Loucy (cell line): Measurements from ENCODE around the gene IGLL1.

ENCODE experiments used
- H2AFZ ChIP-seq: fragments of 200-600 bp; sonication (generic); 2 replicates; pipeline ENCODE4 v1.6.0; 2016; ENCODE audit warnings: antibody characterized with exemption, mild to moderate bottlenecking, low read length, moderate library complexity
- H3F3A ChIP-seq: fragments of 200-600 bp; 2 replicates; pipeline ENCODE4 v1.6.0; 2016; ENCODE audit warnings: antibody characterized with exemption, low read depth, mild to moderate bottlenecking
- H3K27me3 ChIP-seq: fragments of 200-600 bp; sonication (generic); 2 replicates; pipeline ENCODE4 v1.6.1; 2014; ENCODE audit warnings: low read length, mild to moderate bottlenecking; ENCODE audit not compliant: insufficient read depth, poor library complexity, severe bottlenecking
- H3K36me3 ChIP-seq: fragments of 200-600 bp; sonication (generic); 2 replicates; pipeline ENCODE4 v1.6.1; 2016; ENCODE audit warnings: low read length; ENCODE audit not compliant: insufficient read depth
- H3K4me1 ChIP-seq: fragments of 200-600 bp; sonication (generic); 2 replicates; pipeline ENCODE4 v1.5.1; 2014; ENCODE audit warnings: low read length, mild to moderate bottlenecking; ENCODE audit not compliant: insufficient read depth, poor library complexity, severe bottlenecking
- H3K4me2 ChIP-seq: fragments of 200-600 bp; sonication (generic); 2 replicates; pipeline ENCODE4 v1.6.0; 2014; ENCODE audit warnings: antibody characterized with exemption, low read length, low read depth, mild to moderate bottlenecking; ENCODE audit not compliant: poor library complexity, severe bottlenecking
- H3K4me3 ChIP-seq: fragments of 200-600 bp; sonication (generic); 2 replicates; pipeline ENCODE4 v1.5.1; 2014; ENCODE audit warnings: low read length, mild to moderate bottlenecking, mixed read lengths; ENCODE audit not compliant: poor library complexity, severe bottlenecking
- H3K79me2 ChIP-seq: fragments of 200-600 bp; sonication (generic); 2 replicates; pipeline ENCODE4 v1.6.1; 2014; ENCODE audit warnings: low read length; ENCODE audit not compliant: insufficient read depth
- H3K9ac ChIP-seq: fragments of 200-600 bp; sonication (generic); 2 replicates; pipeline ENCODE4 v1.6.0; 2014; ENCODE audit warnings: mild to moderate bottlenecking, low read depth, low read length, moderate library complexity; ENCODE audit not compliant: poor library complexity, severe bottlenecking
- H3K9me2 ChIP-seq: fragments of 200-600 bp; sonication (generic); replicated peaks from 2 replicates; pipeline ENCODE4 v1.6.1; 2016; ENCODE audit warnings: low read depth, low read length, mixed read lengths
- H3K9me3 ChIP-seq: fragments of 200-600 bp; sonication (generic); 2 replicates; pipeline ENCODE4 v1.6.1; 2014; ENCODE audit warnings: mild to moderate bottlenecking, antibody characterized with exemption, low read length, low read depth; ENCODE audit not compliant: insufficient read depth
- H4K20me1 ChIP-seq: fragments of 200-600 bp; sonication (generic); 2 replicates; pipeline ENCODE4 v1.6.0; 2014; ENCODE audit warnings: antibody characterized with exemption, low read length, mild to moderate bottlenecking; ENCODE audit not compliant: insufficient read depth, poor library complexity, severe bottlenecking
- EZH2phosphoT487 ChIP-seq: fragments of 200-600 bp; IDR thresholded peaks from 2 replicates; pipeline ENCODE4 v1.6.1; 2018; ENCODE audit warnings: antibody characterized with exemption, mild to moderate bottlenecking, moderate library complexity, borderline replicate concordance
- TF ChIP-seq, protein P1 (sequence below): fragments of 200-600 bp; sonication (generic); conservative IDR thresholded peaks from 2 replicates; pipeline ENCODE4 v1.5.1; 2014; ENCODE audit warnings: mild to moderate bottlenecking, antibody characterized with exemption, low read length

The IGLL1 gene

DNA sequence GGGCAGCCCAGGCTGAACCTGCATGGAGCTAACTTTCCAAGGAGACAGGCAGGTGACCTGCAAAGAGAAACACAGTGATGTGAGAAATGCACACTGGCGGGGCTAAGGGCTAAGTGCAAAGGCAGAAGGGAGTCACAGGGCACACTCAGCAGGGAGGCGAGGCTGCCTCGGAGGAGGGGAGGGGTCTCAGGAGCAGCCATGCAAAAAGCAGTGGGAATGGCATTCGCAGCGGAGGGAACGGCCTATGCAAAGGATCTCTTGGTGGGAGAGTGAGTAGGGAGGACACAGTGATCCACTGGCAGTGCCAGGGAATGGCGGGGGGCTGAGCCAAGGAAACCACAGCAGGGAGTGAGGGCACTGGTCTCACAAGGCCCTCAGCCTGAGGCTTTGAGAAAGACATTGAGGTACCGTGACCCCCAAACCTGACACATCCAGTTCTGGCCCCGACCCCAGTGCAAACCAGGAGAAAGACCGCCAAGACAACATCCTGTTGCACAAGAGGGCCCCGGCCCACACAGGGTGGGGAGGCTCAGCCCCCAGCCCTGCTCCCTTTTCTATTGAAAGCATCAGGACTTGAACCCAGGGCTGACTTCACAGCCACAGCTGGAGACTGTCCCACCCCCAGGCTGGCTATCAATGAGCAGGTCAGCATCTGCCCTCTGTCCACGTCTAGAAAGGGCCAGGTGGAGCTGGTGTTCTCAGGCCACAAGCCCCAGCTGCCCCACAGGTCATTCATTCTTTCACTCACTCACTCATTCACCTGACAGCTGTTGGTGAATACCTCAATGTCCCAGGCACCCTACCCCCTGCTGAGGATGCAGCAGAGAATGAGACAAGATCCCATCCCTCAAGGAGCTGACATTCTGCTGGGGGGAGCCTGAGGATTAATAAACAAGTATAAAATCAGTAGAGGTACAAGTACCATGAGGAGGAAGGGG, 50.7 kb downstream of the IGLL1 start:
- Histone ChIP-seq H3F3A (no peaks in the 10 kb centered on the region), H3K4me3 (no peak overlapping the region), H4K20me1 (no peaks in the 10 kb centered on the region), H3K79me2 (no peaks in the 10 kb centered on the region), H3K9me3 (no peaks in the 10 kb centered on the region), H3K36me3 (no peaks in the 10 kb centered on the region), H3K4me1 (peaks cover 10% of the 10 kb centered on the region), H3K4me2 (no peak overlapping the region), H3K27me3 (no peaks in the 10 kb centered on the region), H3K9ac (no peak overlapping the region), H2AFZ (no peak overlapping the region), H3K9me2 (no peaks in the 10 kb centered on the region)
- no peak for TF ChIP-seq EZH2phosphoT487
- TF ChIP-seq, protein P1, sequence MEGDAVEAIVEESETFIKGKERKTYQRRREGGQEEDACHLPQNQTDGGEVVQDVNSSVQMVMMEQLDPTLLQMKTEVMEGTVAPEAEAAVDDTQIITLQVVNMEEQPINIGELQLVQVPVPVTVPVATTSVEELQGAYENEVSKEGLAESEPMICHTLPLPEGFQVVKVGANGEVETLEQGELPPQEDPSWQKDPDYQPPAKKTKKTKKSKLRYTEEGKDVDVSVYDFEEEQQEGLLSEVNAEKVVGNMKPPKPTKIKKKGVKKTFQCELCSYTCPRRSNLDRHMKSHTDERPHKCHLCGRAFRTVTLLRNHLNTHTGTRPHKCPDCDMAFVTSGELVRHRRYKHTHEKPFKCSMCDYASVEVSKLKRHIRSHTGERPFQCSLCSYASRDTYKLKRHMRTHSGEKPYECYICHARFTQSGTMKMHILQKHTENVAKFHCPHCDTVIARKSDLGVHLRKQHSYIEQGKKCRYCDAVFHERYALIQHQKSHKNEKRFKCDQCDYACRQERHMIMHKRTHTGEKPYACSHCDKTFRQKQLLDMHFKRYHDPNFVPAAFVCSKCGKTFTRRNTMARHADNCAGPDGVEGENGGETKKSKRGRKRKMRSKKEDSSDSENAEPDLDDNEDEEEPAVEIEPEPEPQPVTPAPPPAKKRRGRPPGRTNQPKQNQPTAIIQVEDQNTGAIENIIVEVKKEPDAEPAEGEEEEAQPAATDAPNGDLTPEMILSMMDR, result no peak

DNA sequence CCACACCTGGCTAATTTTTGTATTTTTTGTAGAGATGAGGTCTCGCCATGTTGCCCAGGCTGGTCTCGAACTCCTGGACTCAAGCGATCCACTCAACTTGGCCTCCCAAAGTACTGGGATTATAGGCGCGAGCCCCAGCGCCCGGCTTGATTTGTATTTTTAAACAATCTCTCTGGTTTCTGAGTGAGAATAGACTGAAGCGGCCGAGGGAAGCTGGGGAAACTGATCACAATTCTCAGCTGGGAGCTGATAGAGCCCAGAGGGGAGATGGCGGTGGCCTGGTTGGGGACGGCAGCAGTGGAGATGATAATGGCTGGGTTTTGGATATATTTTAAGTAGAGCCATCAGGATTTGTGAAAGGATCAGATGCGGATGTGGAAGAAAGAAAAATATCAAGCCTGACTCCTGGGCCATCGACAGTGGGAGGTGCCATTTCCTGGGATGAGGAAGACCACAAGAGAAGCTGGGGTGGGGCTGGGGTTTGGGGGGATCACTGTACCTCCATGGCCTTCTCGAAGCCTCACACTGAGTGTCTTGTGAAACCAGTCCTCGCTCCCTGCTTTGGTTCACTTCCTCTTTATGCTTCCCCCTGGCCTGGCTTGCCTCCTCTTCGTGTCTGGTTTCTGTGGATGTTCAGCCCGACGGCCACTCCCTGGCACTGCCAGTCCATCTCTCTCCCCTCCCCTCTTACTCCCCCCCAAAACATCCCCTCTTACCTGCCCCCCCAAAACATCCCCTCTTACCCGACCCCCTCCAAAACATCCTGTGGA, 51.9 kb downstream of the IGLL1 start:
- Histone ChIP-seq H3K27me3 (no peaks in the 10 kb centered on the region), H4K20me1 (no peaks in the 10 kb centered on the region), H3K4me3 (no peak overlapping the region), H3K9me2 (no peaks in the 10 kb centered on the region), H3F3A (no peaks in the 10 kb centered on the region), H3K4me1 (peaks cover 7% of the 10 kb centered on the region), H3K9ac (no peak overlapping the region), H3K9me3 (no peaks in the 10 kb centered on the region), H2AFZ (no peak overlapping the region), H3K36me3 (no peaks in the 10 kb centered on the region), H3K4me2 (no peak overlapping the region), H3K79me2 (no peaks in the 10 kb centered on the region)
- TF ChIP-seq EZH2phosphoT487, result no peak
- TF ChIP-seq, protein P1, result no peak

DNA sequence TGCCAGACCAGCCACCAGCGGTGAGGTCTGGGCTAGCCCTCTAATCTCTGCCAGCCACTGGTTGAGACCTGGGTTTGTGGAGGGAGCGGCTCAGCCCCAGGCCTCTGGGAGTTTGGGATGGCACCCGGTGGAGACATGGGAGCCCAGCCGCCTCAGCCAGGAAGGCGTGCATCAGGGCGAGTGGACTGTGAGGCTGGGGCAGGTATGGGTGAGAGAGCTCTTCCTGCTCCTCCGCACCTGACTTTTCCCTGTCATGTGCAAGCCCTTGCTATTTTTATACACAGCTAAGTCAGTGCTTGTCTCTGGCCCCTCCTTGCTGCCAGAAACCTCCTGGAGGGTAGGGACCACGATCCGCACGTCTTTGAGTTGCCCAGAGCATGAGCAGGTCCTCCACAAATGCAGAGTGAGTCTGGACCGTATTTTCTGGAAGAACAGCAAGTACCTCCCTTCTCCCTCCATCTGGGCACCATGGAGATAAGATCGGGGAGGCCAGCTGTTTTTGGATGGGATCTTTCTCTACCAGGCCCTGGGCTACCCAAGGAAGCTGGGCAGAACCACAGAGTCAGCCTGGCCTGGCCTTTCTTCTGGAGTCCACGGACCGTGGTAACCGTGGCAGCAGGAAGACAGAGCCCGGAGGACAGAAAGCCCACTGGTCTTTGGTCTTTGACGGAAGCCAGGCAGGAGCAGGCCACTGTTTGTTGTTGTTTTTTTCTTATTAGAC, 53.3 kb downstream of the IGLL1 start:
- Histone ChIP-seq H3K4me3 (no peak overlapping the region), H3K9me3 (no peaks in the 10 kb centered on the region), H4K20me1 (no peaks in the 10 kb centered on the region), H2AFZ (no peak overlapping the region), H3K4me2 (no peak overlapping the region), H3K79me2 (no peaks in the 10 kb centered on the region), H3F3A (no peaks in the 10 kb centered on the region), H3K9ac (no peak overlapping the region), H3K4me1 (peaks cover 7% of the 10 kb centered on the region), H3K27me3 (no peaks in the 10 kb centered on the region), H3K9me2 (no peaks in the 10 kb centered on the region), H3K36me3 (no peaks in the 10 kb centered on the region)
- TF ChIP-seq, protein P1, result no peak
- TF ChIP-seq EZH2phosphoT487, result no peak
